Neuron (in vitro differentiated cells): ENCODE results near the gene MEIS1.

Source experiments
- H2AFZ ChIP-seq: one replicate; pipeline ENCODE4 v1.6.1; 2013; ENCODE audit warnings: low read depth, mild to moderate bottlenecking, inconsistent platforms, low read length, moderate library complexity
- H3K27me3 ChIP-seq: one replicate; pipeline ENCODE4 v1.6.1; 2013; ENCODE audit warnings: low read length; ENCODE audit not compliant: insufficient read depth
- H3K36me3 ChIP-seq: one replicate; pipeline ENCODE4 v1.6.1; 2013; ENCODE audit warnings: low read length; ENCODE audit not compliant: insufficient read depth
- H3K4me1 ChIP-seq: one replicate; pipeline ENCODE4 v1.6.1; 2013; ENCODE audit warnings: low read length; ENCODE audit not compliant: insufficient read depth
- H3K4me3 ChIP-seq: 2 replicates; pipeline ENCODE4 v1.5.1; 2013; ENCODE audit warnings: mild to moderate bottlenecking, low read length, moderate library complexity
- H3K9me3 ChIP-seq: one replicate; pipeline ENCODE4 v1.6.1; 2013; ENCODE audit warnings: low read length

The MEIS1 gene

GRCh38 chr2:66601624-66602023 is 166.7 kb downstream of the MEIS1 start:
- Histone ChIP-seq H3K27me3 (no peaks in the 10 kb centered on the region), H3K4me3 (no peak overlapping the region), H3K9me3 (no peaks in the 10 kb centered on the region), H3K4me1 (no peaks in the 10 kb centered on the region), H2AFZ (no peak overlapping the region), H3K36me3 (no peaks in the 10 kb centered on the region)

- H3K4me3 ChIP-seq = no peak overlapping the region
- H2AFZ ChIP-seq = no peak overlapping the region
- H3K36me3 ChIP-seq = no peaks in the 10 kb centered on the region
- no peaks in the 10 kb centered on the region for H3K27me3 ChIP-seq
- H3K9me3 ChIP-seq = no peaks in the 10 kb centered on the region
- H3K4me1 ChIP-seq = no peaks in the 10 kb centered on the region
These were observed 167.4 kb downstream of the MEIS1 start for GRCh38 chr2:66602341-66602740.

GRCh38 chr2:66604326-66604725 is 169.4 kb downstream of the MEIS1 start:
- Histone ChIP-seq H2AFZ (no peak overlapping the region), H3K36me3 (no peaks in the 10 kb centered on the region), H3K9me3 (no peaks in the 10 kb centered on the region), H3K27me3 (no peaks in the 10 kb centered on the region), H3K4me3 (no peak overlapping the region), H3K4me1 (no peaks in the 10 kb centered on the region)

- H2AFZ ChIP-seq = no peak overlapping the region
- no peak overlapping the region for H3K4me3 ChIP-seq
- H3K9me3 ChIP-seq = no peaks in the 10 kb centered on the region
- H3K27me3 ChIP-seq = no peaks in the 10 kb centered on the region
- no peaks in the 10 kb centered on the region for H3K36me3 ChIP-seq
- no peaks in the 10 kb centered on the region for H3K4me1 ChIP-seq
These were observed 170.1 kb downstream of the MEIS1 start for GRCh38 chr2:66604976-66605375.

GRCh38 chr2:66607152-66607551 is 172.2 kb downstream of the MEIS1 start:
- H3K4me3 ChIP-seq = no peak overlapping the region
- H3K9me3 ChIP-seq = no peaks in the 10 kb centered on the region
- H3K4me1 ChIP-seq = no peaks in the 10 kb centered on the region
- H2AFZ ChIP-seq = no peak overlapping the region
- H3K36me3 ChIP-seq = no peaks in the 10 kb centered on the region
- H3K27me3 ChIP-seq = no peaks in the 10 kb centered on the region
